ENCODE data around the gene NAT9. TPM values are rescaled to one million over a fixed set of nuclear protein-coding genes. Genes with fewer than 3 reads are reported as not detected.

The NAT9 gene
- total and polyA plus RNA-seq, 2 donors (not counting 1 experiment from before 2014, with no cell fraction given), result 34.7 to 39.6 TPM

- TF ChIP-seq EZH2 (IDR thresholded peaks at IDR 0.05; ENCODE audit: low read length, missing control alignments) (no peak), CTCF (conservative IDR thresholded peaks at IDR 0.05 in 1 of 2, IDR thresholded peaks at IDR 0.05 in 1 of 2; ENCODE audit: low read depth in 1 of 2, low read length in 2 of 2) (no peak)
- H3K27me3 ChIP-seq (ENCODE audit: control insufficient read depth, insufficient read depth, low read length), result peaks cover 19% of the 10 kb centered on the region
- no peaks in the 10 kb centered on the region for H3K79me2 ChIP-seq (ENCODE audit: control insufficient read depth, insufficient read depth, low read length)
- no peak for DNase-seq (ENCODE audit: low read depth in 2 of 2)
- H3K9ac ChIP-seq (ENCODE audit: insufficient read depth, low read length), result no peak within 1 kb of the TSS
- no peaks in the 10 kb centered on the region for H4K20me1 ChIP-seq (ENCODE audit: control insufficient read depth, extremely low read depth, insufficient read depth, low read length)
- no peaks in the 10 kb centered on the region for H3K9me3 ChIP-seq (ENCODE audit: control insufficient read depth, insufficient read depth, low read depth, low read length)
- H3K4me1 ChIP-seq (ENCODE audit: control insufficient read depth, extremely low read depth, insufficient read depth, low read length), result no peaks in the 10 kb centered on the region
- no peak within 1 kb of the TSS for H2AFZ ChIP-seq (ENCODE audit: low read length)
- no peak within 1 kb of the TSS for H3K27ac ChIP-seq (ENCODE audit: insufficient read depth, low read length)
- H3K4me2 ChIP-seq (ENCODE audit: extremely low read depth, insufficient read depth, low read length), result no peak within 1 kb of the TSS
- no peak within 1 kb of the TSS for H3K4me3 ChIP-seq (replicated peaks in 1 of 4; ENCODE audit: control extremely low read depth in 1 of 4, insufficient read depth in 1 of 4, low read depth in 3 of 4, low read length in 4 of 4)
- no peaks in the 10 kb centered on the region for H3K36me3 ChIP-seq (ENCODE audit: control insufficient read depth, insufficient read depth, low read length)
Measured at GRCh38 chr17:74736513-74737298, 39.4 kb downstream of the NAT9 start, which contains the start of gene RAB37. Gene RAB37, plus strand, starts transcription at chr17:74737256. Its CDS starts 17 bp downstream, at chr17:74737273.

GRCh38 chr17:74734256-74734655, 41.9 kb downstream of the NAT9 start:
- no peaks in the 10 kb centered on the region for H3K36me3 ChIP-seq (ENCODE audit: control insufficient read depth, insufficient read depth, low read length)
- no peak overlapping the region for H3K4me3 ChIP-seq (replicated peaks in 1 of 4; ENCODE audit: control extremely low read depth in 1 of 4, insufficient read depth in 1 of 4, low read depth in 3 of 4, low read length in 4 of 4)
- peaks cover 19% of the 10 kb centered on the region for H3K27me3 ChIP-seq (ENCODE audit: control insufficient read depth, insufficient read depth, low read length)
- no peak overlapping the region for H3K27ac ChIP-seq (ENCODE audit: insufficient read depth, low read length)
- H3K9me3 ChIP-seq (ENCODE audit: control insufficient read depth, insufficient read depth, low read depth, low read length), result no peaks in the 10 kb centered on the region
- no peak for DNase-seq (ENCODE audit: low read depth in 2 of 2)
- H3K4me1 ChIP-seq (ENCODE audit: control insufficient read depth, extremely low read depth, insufficient read depth, low read length), result no peaks in the 10 kb centered on the region
- no peak overlapping the region for H2AFZ ChIP-seq (ENCODE audit: low read length)
- no peak overlapping the region for H3K9ac ChIP-seq (ENCODE audit: insufficient read depth, low read length)
- TF ChIP-seq CTCF (conservative IDR thresholded peaks at IDR 0.05 in 1 of 2, IDR thresholded peaks at IDR 0.05 in 1 of 2; ENCODE audit: low read depth in 1 of 2, low read length in 2 of 2) (no peak), EZH2 (IDR thresholded peaks at IDR 0.05; ENCODE audit: low read length, missing control alignments) (no peak)
- H3K79me2 ChIP-seq (ENCODE audit: control insufficient read depth, insufficient read depth, low read length), result no peaks in the 10 kb centered on the region
- no peak overlapping the region for H3K4me2 ChIP-seq (ENCODE audit: extremely low read depth, insufficient read depth, low read length)
- no peaks in the 10 kb centered on the region for H4K20me1 ChIP-seq (ENCODE audit: control insufficient read depth, extremely low read depth, insufficient read depth, low read length)

- Histone ChIP-seq H3K4me3 (replicated peaks in 1 of 4; ENCODE audit: control extremely low read depth in 1 of 4, insufficient read depth in 1 of 4, low read depth in 3 of 4, low read length in 4 of 4) (no peak overlapping the region), H3K9ac (ENCODE audit: insufficient read depth, low read length) (no peak overlapping the region), H2AFZ (ENCODE audit: low read length) (no peak overlapping the region), H3K27me3 (ENCODE audit: control insufficient read depth, insufficient read depth, low read length) (peaks cover 15% of the 10 kb centered on the region), H3K4me2 (ENCODE audit: extremely low read depth, insufficient read depth, low read length) (no peak overlapping the region), H4K20me1 (ENCODE audit: control insufficient read depth, extremely low read depth, insufficient read depth, low read length) (no peaks in the 10 kb centered on the region), H3K4me1 (ENCODE audit: control insufficient read depth, extremely low read depth, insufficient read depth, low read length) (no peaks in the 10 kb centered on the region), H3K9me3 (ENCODE audit: control insufficient read depth, insufficient read depth, low read depth, low read length) (no peaks in the 10 kb centered on the region), H3K27ac (ENCODE audit: insufficient read depth, low read length) (no peak overlapping the region), H3K79me2 (ENCODE audit: control insufficient read depth, insufficient read depth, low read length) (no peaks in the 10 kb centered on the region), H3K36me3 (ENCODE audit: control insufficient read depth, insufficient read depth, low read length) (no peaks in the 10 kb centered on the region)
- TF ChIP-seq CTCF (conservative IDR thresholded peaks at IDR 0.05 in 1 of 2, IDR thresholded peaks at IDR 0.05 in 1 of 2; ENCODE audit: low read depth in 1 of 2, low read length in 2 of 2) (no peak), EZH2 (IDR thresholded peaks at IDR 0.05; ENCODE audit: low read length, missing control alignments) (no peak)
- DNase-seq (ENCODE audit: low read depth in 2 of 2), result no peak
Measured at GRCh38 chr17:74733365-74734122, 42.6 kb downstream of the NAT9 start.
